Activated T-helper 1 cell treated with anti-CD3 and anti-CD28 coated beads, Interleukin-12 subunit alpha, Interleukin-12 subunit beta, Interleukin-2, Interleukin-4 antibody, amounts not matched to agents 30 ng/mL and 10 ng/mL and 1 ng/mL, durations not matched to agents 14 hours and 24 hours and 36 hours (primary cell): ENCODE results near the gene CRIM1. TPM values are rescaled to one million over a fixed set of nuclear protein-coding genes. Genes with fewer than 3 reads are reported as not detected.

Experiments used
- DNase-seq: peaks from one replicate; pipeline ENCODE4 v3.0.0; 2021; ENCODE audit warnings: low spot score
- H3K27ac Mint-ChIP-seq: one replicate; pipeline ENCODE4 v1.8.0; 2021; ENCODE audit warnings: mild to moderate bottlenecking, mixed read lengths
- H3K27me3 Mint-ChIP-seq: one replicate; pipeline ENCODE4 v1.8.0; 2022; ENCODE audit warnings: mild to moderate bottlenecking, moderate library complexity, mixed read lengths; ENCODE audit not compliant: insufficient read depth
- H3K36me3 Mint-ChIP-seq: one replicate; pipeline ENCODE4 v1.8.0; 2021; ENCODE audit warnings: low read depth, mixed read lengths
- H3K4me1 Mint-ChIP-seq: one replicate; pipeline ENCODE4 v1.8.0; 2021; ENCODE audit warnings: low read depth, mixed read lengths
- H3K4me3 Mint-ChIP-seq: one replicate; pipeline ENCODE4 v1.8.0; 2021; ENCODE audit warnings: mild to moderate bottlenecking, moderate library complexity, mixed read lengths
- H3K9me3 Mint-ChIP-seq: one replicate; pipeline ENCODE4 v1.8.0; 2021; ENCODE audit warnings: mixed read lengths
- intact Hi-C: fragments of 100-400 bp; cut with micrococcal nuclease; formaldehyde crosslinking; loops from one replicate; pipeline ENCODE4 v1.15.1; 2024
- total RNA-seq: library from RNA; stranded (reverse); gene quantifications from 2 replicates; pipeline ENCODE4 v1.2.3, GENCODE V29; 2022

CRIM1 gene
- total RNA-seq, 1 donor from 2014 or later: 15.3 TPM

GRCh38 chr2:36480028-36480427 is 124.5 kb downstream of the CRIM1 start:
- no peaks in the 10 kb centered on the region for H3K4me1 Mint-ChIP-seq
- DNase-seq: no peak

GRCh38 chr2:36480636-36481035 is 125.1 kb downstream of the CRIM1 start:
- Mint-ChIP-seq H3K4me3 (no peak overlapping the region), H3K9me3 (peaks cover 24% of the 10 kb centered on the region), H3K27me3 (no peaks in the 10 kb centered on the region), H3K36me3 (peaks cover 22% of the 10 kb centered on the region), H3K27ac (no peak overlapping the region), H3K4me1 (no peaks in the 10 kb centered on the region)
- intact Hi-C loops: no loop called here
- no peak for DNase-seq

More at GRCh38 chr2:36480028-36480427, 124.5 kb downstream of the CRIM1 start:
- peaks cover 24% of the 10 kb centered on the region for H3K36me3 Mint-ChIP-seq
- no peaks in the 10 kb centered on the region for H3K27me3 Mint-ChIP-seq
- intact Hi-C loops: no loop called here
- no peak overlapping the region for H3K4me3 Mint-ChIP-seq
- no peak overlapping the region for H3K27ac Mint-ChIP-seq
- peaks cover 30% of the 10 kb centered on the region for H3K9me3 Mint-ChIP-seq

DNA sequence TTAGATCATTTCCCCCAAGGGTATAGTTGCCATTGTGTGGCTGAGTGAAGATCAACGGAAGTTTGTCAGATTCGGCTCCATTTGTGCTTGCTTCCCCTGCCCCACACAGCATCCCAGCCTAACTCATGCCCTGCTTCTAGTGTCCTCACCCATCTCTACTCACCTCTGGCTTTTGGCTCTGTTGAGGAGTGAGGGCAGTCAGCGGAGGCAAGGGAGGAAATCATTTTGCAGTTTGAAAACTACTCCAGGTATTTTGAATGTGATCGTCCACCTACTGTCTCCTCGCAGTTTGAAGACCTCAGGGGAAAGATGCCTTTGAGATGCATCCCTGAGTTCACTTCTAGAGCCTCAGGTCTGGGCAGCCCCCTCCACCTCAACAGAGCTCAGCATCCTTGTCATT is 126.1 kb downstream of the CRIM1 start:
- Mint-ChIP-seq H3K27me3 (no peaks in the 10 kb centered on the region), H3K27ac (no peak overlapping the region), H3K9me3 (peaks cover 13% of the 10 kb centered on the region), H3K36me3 (peaks cover 18% of the 10 kb centered on the region), H3K4me3 (no peak overlapping the region), H3K4me1 (no peaks in the 10 kb centered on the region)
- no peak for DNase-seq
- intact Hi-C loops: no loop called here

DNA sequence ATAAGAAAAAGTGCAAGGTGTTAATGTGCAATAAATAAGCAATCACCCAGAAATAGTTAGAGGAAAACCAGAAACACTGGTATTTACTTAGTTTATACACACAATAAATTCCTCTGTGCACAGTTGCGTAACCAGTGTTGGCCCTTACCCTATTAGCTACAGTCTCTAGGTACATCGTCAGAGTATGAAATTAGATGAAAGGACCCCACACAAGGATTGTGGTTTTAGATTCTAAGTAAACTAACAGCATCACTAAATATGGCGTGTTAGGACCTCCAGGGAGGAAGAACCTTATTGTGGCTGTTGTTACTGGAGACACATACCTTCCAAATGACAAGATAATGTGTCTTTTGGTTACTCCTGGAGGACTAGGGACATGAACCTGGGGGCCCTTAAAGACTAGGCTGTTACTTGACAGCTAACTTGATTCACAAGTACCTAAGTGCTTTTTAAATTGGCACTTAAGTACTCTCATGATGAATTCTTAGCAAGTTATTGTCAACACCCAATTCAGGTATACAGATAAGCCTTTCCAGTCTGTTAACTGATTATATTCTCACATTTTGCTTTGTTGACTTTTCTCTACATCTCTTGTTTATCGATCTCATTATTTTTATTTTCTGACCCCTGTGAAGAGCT is 127.1 kb downstream of the CRIM1 start:
- peaks cover 5% of the 10 kb centered on the region for H3K9me3 Mint-ChIP-seq
- DNase-seq: no peak
- H3K4me3 Mint-ChIP-seq: no peak overlapping the region
- peaks cover 9% of the 10 kb centered on the region for H3K36me3 Mint-ChIP-seq
- H3K4me1 Mint-ChIP-seq: no peaks in the 10 kb centered on the region
- no peak overlapping the region for H3K27ac Mint-ChIP-seq
- no peaks in the 10 kb centered on the region for H3K27me3 Mint-ChIP-seq
- intact Hi-C loops: no loop called here

DNA sequence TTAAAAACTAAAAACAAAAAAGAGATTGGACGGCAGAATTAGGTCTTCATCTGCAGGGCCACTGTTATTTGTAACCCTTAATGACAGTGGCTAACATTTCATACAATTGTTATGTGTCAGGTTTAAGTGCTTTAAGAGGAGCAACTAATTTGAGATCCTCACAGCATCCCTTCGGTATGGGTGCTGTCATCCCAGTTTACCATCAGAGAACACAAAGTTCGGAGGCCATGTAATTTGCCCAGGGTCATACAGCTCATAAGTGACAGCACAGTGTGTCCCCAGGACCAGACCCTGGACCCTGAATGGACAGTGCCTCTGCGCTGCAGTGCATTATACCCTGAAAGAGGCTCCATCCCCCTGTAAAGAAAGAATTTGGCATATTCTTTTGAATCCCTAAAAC is 127.7 kb downstream of the CRIM1 start:
- no peak overlapping the region for H3K4me3 Mint-ChIP-seq
- no peak overlapping the region for H3K27ac Mint-ChIP-seq
- peaks cover 8% of the 10 kb centered on the region for H3K36me3 Mint-ChIP-seq
- no peaks in the 10 kb centered on the region for H3K4me1 Mint-ChIP-seq
- DNase-seq: no peak
- intact Hi-C loops: no loop called here
- H3K9me3 Mint-ChIP-seq: no peaks in the 10 kb centered on the region
- no peaks in the 10 kb centered on the region for H3K27me3 Mint-ChIP-seq

DNA sequence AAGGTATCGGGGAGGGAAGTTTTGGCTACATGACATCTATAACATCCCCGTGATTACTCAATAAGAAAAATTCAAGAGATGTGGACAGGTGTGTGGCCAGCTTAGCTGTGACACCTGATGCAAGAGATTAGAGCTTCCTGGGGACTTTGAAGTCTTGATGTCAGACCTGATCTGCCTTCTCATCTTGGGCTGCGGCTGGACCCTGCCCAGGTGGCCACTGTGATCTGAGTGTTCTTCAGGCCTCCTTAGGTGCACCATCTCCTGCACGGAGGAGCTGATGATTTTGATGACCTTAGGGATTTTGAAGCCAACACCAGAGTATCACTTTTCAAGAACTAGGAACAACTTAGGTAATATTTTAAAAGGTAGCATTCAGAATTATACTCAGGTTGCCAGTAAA is 128.9 kb downstream of the CRIM1 start:
- no peaks in the 10 kb centered on the region for H3K4me1 Mint-ChIP-seq
- intact Hi-C loops: no loop called here
- no peak overlapping the region for H3K4me3 Mint-ChIP-seq
- no peaks in the 10 kb centered on the region for H3K27me3 Mint-ChIP-seq
- no peak for DNase-seq
- peaks cover 8% of the 10 kb centered on the region for H3K36me3 Mint-ChIP-seq
- H3K27ac Mint-ChIP-seq: no peak overlapping the region
- no peaks in the 10 kb centered on the region for H3K9me3 Mint-ChIP-seq

DNA sequence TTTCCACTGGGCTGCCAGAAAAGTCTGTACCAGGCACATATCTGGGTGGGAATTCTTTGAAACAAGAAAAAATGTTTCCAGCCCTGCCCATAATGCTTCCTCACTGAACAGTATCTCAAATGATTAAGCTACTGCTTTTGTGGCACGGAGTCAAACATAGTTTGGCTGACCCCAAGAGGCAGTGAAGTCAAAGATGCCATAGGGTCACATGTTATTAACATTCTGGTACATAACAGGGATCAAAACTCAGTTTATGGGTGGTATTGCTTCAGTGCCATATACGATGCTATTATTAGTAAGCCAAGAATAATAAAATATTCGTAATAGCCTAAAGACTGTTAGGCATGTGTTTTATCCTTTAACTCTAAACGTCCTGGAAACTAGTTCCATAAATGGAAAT is 129.9 kb downstream of the CRIM1 start:
- Mint-ChIP-seq H3K4me3 (no peak overlapping the region), H3K36me3 (peaks cover 7% of the 10 kb centered on the region), H3K4me1 (no peaks in the 10 kb centered on the region), H3K9me3 (no peaks in the 10 kb centered on the region), H3K27me3 (no peaks in the 10 kb centered on the region), H3K27ac (no peak overlapping the region)
- DNase-seq: no peak
- intact Hi-C loops: no loop called here

- Mint-ChIP-seq H3K9me3 (no peaks in the 10 kb centered on the region), H3K4me3 (no peak overlapping the region), H3K36me3 (peaks cover 1% of the 10 kb centered on the region), H3K27ac (no peak overlapping the region), H3K4me1 (no peaks in the 10 kb centered on the region), H3K27me3 (no peaks in the 10 kb centered on the region)
- intact Hi-C loops: no loop called here
- DNase-seq: no peak
Measured at GRCh38 chr2:36486521-36487044, 131.0 kb downstream of the CRIM1 start.

DNA sequence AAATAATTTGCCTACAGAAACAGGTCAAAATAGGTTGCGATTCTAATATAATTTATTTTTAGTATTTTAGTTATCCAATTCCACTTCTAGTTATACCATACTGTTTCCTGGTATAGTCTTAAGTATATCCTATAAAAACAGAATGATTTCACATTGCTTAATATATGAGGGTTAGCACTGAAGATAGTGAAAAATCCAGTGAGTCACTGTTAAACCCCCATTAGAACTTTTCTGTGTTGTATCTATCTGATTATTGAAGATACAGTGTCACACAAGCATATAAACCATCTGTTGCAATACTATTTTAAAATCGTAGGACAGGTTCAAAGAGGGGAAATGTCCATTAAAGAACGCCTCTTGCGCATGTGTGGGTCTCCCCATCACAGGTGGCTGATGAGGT is 132.4 kb downstream of the CRIM1 start:
- no peak for DNase-seq
- H3K4me3 Mint-ChIP-seq: no peak overlapping the region
- no peaks in the 10 kb centered on the region for H3K36me3 Mint-ChIP-seq
- no peaks in the 10 kb centered on the region for H3K9me3 Mint-ChIP-seq
- peaks cover 2% of the 10 kb centered on the region for H3K27me3 Mint-ChIP-seq
- H3K27ac Mint-ChIP-seq: no peak overlapping the region
- intact Hi-C loops: no loop called here
- H3K4me1 Mint-ChIP-seq: no peaks in the 10 kb centered on the region

DNA sequence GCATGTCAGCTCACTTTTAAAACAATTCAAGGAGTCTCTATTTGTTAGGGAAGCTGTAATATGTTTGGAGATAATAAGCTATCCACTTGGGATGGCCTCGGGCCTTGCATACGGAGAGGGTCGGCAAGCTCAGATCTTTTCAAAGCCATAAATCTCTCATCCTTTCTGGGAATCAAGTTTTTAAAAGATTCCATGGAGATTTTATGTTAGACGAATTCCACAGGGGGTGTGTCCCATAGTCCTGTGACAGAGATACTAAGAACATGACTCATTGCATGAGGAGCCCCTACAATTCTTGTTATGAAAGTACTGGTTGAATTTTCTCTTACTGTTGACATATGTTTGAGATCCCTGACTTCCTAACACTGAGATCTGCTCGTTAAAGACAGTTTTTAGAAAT is 133.7 kb downstream of the CRIM1 start:
- Mint-ChIP-seq H3K27me3 (peaks cover 3% of the 10 kb centered on the region), H3K27ac (no peak overlapping the region), H3K4me1 (no peaks in the 10 kb centered on the region), H3K36me3 (no peaks in the 10 kb centered on the region), H3K9me3 (no peaks in the 10 kb centered on the region), H3K4me3 (no peak overlapping the region)
- DNase-seq: no peak
- intact Hi-C loops: no loop called here

DNA sequence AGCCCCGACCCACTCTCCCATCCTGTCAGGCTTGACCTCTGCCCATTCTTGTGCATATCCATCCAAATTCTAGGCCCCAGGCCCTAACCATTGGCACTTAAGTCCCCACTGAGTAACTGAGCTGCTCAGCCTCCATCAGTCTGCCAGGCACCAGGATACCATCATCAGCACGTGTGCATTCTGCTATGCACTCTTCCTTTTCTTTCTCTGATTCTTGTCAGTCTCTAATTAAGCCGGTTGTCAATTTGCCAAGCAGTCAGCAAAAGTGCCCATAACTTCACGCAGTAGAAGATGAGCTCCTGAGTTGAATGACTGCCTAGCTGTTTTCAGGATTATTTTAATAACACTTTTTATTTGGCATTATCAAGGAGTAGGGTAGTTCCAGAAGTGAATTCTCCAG is 135.2 kb downstream of the CRIM1 start:
- Mint-ChIP-seq H3K27ac (no peak overlapping the region), H3K27me3 (peaks cover 3% of the 10 kb centered on the region), H3K9me3 (no peaks in the 10 kb centered on the region), H3K4me1 (no peaks in the 10 kb centered on the region), H3K4me3 (no peak overlapping the region), H3K36me3 (no peaks in the 10 kb centered on the region)
- DNase-seq: no peak
- intact Hi-C loops: no loop called here

DNA sequence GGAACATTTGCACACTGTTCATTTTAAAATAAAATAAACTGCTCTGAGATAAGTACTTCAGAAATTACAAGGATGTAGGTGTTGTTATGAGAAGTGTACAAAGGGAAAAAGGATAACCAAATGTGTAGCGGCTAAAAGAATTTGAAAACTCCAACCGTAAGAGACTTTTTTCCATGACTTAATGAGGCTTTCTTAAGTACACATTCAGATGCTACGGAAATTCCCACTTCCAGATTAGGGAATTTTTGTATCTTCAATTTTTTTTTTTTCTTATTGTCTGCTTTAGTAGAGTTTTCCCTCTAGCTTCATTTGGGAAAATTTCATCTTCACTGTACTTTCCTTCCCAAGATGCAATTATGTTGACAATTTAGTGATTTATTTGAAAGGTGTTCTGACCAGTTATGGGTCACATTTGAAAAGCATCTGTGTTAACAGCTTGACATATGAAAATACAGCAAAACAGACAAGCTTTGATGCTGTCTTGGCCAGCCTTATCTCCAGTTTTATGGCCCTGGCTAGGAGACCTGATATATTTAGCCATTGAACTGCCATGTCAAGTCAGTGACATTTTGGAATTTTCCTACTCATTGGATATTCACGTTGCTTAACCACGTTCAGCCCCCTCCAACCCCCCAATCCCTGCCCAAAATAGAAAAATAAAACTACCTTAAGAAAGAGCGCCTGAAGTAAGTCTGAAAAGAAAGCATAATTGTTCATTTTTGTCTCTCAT is 136.8 kb downstream of the CRIM1 start:
- no peak overlapping the region for H3K27ac Mint-ChIP-seq
- H3K27me3 Mint-ChIP-seq: peaks cover 3% of the 10 kb centered on the region
- no peaks in the 10 kb centered on the region for H3K9me3 Mint-ChIP-seq
- H3K4me1 Mint-ChIP-seq: no peaks in the 10 kb centered on the region
- H3K4me3 Mint-ChIP-seq: no peak overlapping the region
- intact Hi-C loops: no loop called here
- no peaks in the 10 kb centered on the region for H3K36me3 Mint-ChIP-seq
- DNase-seq: no peak

DNA sequence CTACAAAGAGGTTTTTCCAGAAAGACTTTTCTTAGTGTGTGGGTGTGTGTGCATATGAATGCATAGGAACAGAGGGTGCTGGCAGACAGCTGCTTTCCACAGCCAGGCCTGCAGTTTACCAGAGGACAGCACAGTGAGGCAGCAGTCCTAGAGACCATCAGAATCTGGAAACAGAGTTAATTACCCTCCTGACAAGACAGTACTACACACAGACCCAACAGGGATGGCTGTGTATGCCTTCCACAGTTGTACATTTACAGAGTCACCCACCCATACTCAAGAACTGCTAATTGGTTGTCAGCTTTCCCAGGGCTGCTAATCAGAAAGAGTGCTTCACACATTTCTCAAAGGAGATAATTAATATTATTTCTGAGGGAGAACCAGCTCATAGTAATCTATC is 137.7 kb downstream of the CRIM1 start:
- intact Hi-C loops: no loop called here
- Mint-ChIP-seq H3K27ac (no peak overlapping the region), H3K36me3 (no peaks in the 10 kb centered on the region), H3K27me3 (peaks cover 3% of the 10 kb centered on the region), H3K4me3 (no peak overlapping the region), H3K9me3 (no peaks in the 10 kb centered on the region), H3K4me1 (no peaks in the 10 kb centered on the region)
- DNase-seq: no peak
